CD4-positive, alpha-beta T cell treated with Interleukin-10 for 1 hour (primary cell): ENCODE data around the gene CGNL1.

ENCODE experiments used
- DNase-seq: peaks from one replicate; pipeline ENCODE4 v3.0.0-alpha.2; 2020

CGNL1 gene

DNA sequence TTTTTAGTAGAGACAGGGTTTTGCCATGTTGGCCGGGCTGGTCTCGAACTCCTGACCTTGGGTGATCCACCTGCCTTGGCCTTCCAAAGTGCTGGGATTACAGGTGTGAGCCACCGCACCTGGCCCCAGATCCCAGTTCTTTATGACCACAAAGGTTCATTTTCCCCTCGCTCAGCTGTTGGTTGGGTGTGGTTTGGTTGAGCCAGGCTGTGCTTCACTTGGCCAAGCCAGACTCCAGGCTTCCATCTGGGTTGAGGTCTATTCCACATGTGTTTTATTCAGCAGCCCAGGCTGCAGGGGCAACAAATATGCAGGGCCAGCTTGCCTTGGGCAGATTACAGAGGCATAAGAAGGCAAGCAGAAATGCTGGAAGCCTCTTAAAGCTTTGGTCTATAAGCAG is 13.7 kb downstream of the CGNL1 start:
- no peak for DNase-seq

DNA sequence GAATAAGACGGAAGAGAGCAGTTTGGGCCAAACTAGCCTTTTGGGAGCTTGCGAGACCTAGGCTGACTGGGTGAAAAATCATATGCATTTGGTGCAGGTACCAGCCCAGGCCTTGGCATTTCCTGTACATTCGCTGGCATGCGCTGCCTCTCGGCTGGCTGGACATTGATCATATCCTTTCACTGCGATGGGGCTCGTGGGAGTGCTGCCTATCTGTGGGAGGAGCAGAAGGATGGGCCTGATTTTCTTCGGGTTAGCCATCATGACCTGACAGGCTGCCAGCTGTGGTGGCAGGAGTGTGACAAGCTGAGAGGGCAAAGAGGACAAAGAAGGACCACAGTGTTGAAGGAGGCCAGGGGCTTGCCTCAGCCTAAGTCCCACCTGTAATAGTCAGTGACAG is 14.3 kb downstream of the CGNL1 start:
- no peak for DNase-seq

DNA sequence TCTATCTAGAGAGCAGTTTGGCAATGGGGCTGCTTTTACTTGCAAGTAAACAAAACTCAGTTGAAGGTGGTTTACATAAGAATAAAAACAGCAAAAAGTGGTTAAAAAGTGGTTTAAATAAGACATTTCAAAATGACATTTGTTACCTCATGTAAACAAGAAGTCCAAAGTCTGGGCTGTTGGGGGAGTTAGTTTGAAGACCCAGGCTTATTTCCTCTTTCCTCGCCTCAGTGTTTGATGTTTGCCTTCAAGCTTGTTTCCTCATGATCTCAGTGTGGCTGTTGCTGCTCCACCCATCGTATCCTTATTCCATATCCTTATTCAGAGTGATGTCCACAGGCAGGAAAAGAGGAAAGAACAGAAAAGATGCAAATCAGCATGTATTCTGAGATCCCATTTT is 15.2 kb downstream of the CGNL1 start:
- no peak for DNase-seq

DNA sequence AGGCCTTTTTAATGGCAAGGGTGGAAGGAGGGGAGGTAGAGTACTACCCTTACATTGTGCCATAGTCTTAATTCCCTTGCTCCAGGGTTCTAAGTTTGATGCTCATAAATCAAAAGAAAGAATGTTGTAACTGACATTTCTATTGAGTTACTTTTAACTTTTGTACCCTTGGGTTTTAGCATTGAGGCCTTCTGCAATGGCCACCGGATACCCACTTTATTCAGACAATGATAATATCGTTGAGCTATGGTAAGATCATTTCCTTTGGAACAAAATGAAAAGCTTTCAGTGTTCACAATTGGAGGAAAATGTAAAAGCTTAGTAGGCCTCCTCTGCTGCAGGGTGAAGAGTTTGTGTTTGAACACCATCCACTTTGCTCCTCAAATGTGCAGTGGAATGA is 16.8 kb downstream of the CGNL1 start:
- no peak for DNase-seq

DNA sequence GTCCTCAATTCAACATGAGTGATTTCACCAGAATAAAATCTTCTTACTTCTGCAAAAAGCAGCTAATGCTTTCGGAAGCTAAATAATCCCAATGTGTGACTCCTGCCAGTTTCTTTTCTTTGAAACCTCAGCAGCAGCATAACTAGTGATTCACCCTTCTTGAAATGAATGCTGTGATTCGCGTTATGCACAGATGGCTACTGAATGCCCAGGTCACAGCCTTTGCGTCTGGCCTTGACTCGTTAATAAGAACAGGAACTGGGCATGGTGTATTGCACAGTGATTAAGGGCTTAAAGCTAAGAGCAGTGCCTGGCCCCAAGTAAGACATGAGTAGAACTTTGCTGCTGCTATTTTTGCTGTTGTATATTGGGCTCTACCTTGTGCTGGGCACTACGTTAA is 19.0 kb downstream of the CGNL1 start:
- DNase-seq: no peak

DNA sequence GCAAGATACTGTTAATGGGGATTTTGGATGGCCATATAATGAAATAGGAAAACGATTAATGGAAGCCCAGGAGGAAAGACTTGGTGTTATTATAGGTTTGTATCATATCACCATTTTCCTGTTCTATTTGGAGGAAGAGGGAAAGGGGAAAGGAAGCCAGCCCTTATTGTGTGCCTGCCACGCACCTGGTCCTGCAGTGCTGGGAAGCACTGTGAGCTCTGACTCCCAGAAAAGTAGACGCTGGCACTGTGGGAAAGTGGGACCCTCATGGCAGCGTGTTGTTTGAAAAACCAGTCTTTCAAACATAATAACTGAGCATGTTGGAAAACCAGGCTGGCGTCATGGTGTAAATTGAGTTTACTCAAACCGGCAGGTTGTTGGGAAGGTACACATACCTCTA is 22.0 kb downstream of the CGNL1 start:
- DNase-seq: no peak

DNA sequence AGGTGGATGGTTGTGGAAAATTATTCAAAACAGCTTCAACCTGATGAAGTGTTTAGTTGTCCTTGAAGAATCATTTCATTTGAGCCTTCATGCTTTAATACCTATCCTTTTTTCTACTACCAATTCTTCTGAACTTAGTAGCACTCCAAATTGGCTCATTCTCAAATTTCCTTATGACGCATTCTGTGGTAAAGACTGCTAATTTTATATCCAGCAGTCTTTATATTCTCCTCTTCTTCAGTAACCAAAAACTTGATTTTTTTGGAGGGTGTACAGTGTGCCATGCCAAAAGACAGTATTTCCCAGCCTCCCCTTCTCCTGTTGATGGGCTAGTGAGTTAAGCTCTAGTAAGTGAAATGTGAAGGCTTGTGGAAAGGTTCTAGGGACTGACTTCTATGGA is 25.2 kb downstream of the CGNL1 start:
- no peak for DNase-seq

DNA sequence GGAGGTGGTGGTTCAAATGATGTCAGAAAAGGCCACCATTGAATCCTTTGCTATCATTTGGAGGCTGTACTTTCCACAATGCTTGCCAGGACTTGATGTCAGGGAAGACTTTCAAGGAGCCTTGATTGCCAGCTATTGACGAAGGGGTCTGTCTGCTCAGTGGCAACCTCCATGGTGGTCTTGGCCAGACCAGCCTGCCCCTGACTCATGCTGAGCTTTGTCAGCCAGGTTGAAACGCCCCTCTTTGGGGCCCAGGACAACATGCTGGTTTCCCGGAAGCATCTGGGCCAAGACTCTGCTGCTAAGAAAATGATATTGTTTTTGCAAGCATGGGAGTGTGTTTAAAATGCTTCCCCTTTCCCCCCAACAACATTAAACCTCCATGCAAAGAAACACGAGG is 26.7 kb downstream of the CGNL1 start:
- DNase-seq: no peak

DNA sequence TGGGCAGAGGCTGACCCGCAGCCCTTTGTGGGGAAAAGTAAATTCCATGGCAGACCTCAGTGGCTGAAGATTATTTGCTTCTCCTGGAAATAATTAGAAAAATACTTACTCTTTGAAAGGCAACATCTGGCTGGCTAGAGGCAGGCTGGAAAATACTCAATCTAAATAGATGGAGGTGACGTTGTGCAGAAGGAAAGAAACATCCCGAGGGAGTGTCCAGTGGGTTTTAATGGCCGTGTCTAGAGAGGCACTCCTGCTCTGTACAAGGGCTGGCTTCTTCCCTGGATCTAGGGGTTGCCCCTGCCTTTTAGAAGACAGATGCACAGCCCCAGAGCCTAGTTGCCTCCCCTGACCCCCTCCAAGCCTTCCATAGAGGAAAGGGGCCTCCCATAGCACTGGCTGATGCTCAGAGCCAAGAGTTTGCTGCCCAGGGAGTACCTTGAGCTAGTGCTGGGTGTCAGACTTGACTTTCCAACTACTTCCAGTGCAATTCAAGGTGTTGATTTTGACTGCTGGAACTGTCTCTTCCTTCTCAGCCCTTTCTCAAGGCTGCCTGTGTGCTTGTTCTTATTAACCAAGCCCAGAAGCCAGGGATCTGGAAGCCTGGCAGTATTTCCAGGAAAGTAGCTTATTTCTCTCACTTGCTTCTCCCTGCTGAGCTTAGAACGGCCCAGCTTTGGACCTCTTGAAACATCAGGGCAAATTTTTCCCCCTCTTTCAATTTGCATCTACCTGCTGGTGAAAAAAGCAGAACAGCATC is 27.4 kb downstream of the CGNL1 start:
- DNase-seq: no peak

DNA sequence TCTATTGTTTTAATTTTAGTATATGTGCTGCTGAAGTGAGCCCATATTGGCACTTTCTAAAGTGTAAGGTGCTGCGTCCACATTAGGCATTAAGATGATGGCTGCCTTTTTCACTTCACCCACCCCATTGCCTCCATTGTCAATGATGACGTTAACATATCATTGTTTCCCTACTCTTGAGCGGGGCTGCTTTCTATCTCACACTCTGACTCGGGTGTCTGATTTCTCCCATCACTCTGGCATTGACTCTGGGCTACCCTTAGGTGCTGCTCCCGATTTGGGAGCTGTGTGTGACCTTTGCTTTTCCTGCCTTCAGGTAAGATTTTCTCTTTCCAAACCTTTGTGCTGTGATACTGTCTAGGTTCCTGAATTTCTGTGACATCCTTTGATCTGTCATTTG is 28.8 kb downstream of the CGNL1 start:
- DNase-seq: no peak

DNA sequence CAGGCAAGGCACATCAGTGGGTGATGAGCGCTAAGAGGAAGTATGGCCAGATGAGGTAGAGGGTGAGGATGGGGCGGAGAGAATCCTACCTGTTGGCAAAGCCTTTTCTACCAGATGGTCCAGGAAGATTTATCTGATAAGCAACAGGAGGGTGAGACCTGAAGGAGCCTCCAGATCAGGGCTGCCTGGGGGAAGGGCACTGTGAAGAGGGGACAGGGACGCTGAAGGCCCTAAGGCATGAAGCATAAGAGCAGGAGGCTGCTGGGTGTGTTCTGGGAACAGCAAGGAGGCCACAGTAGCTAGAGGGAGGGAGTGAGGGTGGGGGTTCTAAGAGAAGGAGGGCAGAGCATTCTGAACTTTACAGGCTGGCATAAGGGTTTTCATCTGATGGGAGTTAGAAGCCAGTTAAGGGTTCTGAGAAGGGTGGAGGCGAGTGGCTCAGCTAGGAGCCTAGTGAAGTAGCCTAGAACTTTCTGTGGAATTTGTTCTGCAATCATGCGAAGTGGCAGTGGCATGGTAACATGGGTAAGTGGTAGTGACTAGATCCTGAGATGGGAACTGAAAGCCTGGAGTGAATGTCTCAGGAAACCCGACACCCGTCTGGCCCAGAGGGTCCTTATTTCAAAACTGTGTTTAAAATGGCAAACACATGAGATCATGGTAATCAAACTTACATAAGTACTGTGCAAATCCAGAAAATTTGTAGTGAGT is 29.9 kb downstream of the CGNL1 start:
- DNase-seq: no peak

DNA sequence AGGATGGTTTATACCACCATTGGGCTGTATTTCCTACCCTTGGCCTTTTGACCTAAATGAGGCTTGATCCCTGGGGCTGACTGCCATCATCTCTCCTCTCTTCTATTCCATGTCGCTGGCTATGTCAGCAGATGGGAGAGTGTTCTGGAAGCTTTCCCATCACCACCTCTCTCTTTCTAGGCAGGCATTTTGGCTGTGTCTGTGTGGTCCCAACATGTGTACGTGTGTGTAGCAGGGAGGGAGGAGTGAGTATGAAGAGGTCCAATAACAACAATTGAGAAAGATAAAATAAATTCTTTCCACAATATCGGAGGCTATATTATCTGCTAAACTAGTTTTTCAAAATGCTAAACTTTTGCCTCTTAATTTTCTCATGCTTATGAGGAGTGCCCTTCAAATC is 34.1 kb downstream of the CGNL1 start:
- DNase-seq: no peak

DNA sequence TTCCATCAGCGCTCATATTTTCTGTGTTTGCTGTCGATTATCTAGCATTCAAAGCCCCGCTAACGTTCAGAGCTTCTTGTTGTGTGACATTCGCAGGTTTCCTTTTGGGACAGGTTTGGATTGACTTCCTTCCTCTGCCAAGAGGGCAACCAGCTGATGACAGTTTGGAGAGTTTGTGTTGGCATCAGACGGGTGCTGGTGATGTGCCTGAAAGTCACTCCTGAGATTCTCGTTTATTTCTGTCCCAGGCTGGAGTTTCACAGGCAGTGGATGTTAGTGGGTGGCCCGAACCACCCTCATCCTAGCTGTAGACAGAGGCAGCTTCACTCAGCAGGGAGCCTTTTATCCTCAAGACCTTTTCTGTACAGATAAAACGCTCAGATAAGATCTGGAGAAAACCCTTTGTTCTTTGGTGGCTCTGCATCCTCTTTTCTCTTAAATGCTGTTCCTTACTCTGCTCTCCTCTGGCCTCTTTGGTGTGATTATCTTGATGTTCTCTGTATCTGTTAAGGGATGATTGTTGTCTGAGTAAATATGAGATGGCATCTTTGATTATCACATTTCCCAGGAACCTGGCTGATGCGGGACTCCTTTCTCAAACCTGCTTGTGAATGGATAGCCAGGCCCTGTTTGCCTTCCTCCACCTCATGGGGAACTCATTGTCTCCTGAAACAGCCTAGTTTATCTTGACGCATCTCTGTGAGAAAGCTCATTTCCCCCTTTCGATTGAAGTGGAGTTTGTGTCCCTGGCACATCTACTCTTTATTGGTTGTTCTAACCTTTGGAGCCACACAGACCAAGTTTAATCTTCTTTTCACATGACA is 35.9 kb downstream of the CGNL1 start:
- DNase-seq: no peak

DNA sequence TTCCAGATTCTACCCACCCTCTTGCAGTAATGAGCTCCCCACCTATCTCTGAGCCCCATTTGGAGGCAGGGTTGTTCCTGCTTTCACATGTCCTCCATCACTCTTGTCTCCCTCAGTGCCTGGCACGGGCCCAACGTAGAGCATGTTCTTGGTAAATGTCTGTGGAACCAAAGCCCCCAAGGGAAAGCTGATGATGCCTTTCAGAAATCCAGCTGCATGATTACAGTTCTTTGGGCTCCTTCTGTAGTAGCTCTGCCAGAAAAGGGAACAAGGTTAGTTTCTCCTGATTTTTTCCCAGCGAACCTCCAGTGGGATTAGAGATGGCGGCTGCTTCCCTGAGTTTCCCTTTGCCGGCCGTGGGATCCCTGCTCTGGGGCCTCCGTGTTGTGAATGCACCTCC is 39.3 kb downstream of the CGNL1 start:
- no peak for DNase-seq

DNA sequence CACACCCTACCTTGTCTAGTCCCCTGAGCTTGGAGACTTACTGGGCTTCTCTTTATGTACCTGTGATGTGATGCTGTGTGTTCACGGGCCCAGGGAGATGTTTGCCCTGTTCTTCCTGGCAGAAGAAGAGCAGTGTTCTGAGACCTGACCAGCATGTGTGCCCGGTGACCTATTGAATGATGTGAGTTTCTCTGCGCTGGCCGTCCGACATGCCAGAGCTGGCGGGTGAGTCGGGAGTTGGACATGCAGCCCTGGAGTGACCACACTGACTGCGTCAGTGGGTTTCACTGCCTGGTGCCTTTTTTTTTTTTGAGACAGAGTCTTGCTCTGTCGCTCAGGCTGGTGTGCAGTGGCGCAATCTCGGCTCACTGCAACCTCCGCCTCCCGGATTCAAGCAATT is 42.3 kb downstream of the CGNL1 start:
- DNase-seq: no peak

DNA sequence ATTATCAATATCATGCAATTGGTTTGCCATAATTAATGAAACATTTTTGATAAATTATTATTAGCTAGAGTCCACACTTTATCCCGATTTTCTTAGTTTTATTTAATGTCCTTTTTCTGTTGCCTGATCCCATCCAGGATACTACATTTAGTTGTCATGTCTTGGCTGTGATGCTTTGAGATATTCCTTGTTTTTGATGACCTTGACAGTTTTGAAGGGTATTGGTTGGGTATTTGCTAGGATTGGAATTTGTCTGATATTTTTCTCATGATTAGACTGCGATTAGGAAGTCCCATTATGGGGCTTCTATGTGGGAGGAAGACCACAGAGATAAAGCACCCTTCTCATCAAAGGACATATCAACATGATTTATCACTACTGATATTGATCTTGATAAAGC is 43.0 kb downstream of the CGNL1 start:
- DNase-seq: no peak

DNA sequence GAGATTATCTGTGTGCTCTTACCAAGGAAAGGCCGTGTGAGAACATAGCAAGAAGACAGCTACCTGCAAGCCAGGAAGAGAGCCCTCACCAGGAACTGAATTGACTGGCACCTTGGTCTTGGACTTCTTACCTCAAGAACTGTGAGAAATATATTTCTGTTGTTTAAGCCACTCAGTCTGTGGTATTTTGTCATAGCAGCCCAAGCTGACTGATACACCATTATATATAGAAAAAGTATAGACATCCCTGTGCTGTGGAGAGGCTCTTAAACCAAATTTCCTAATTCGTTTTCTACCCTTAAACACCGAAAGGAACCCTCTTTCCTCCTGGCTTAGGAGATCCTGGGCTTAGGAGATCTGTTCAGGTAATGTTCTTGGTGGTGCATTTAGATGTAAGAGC is 44.8 kb downstream of the CGNL1 start:
- no peak for DNase-seq

DNA sequence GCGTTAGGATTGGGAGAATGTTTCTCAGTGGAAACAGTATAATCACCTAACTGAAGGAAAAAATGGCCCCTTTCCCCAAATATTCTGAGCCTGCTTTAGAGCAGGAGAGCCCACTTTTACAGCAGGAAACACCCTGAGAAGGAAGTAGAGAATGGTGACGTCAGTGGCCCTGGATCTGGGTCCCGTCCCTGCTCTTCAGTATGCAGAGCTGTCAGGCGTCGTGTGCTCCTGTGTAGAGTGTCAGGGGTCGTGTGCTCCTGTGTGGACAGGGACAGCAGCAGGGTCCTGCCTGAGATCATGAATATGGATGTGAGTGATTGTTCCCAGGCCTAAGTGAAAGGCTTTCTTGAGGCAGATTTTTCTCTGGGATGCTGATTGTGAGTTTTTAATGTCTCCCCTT is 45.2 kb downstream of the CGNL1 start:
- no peak for DNase-seq

DNA sequence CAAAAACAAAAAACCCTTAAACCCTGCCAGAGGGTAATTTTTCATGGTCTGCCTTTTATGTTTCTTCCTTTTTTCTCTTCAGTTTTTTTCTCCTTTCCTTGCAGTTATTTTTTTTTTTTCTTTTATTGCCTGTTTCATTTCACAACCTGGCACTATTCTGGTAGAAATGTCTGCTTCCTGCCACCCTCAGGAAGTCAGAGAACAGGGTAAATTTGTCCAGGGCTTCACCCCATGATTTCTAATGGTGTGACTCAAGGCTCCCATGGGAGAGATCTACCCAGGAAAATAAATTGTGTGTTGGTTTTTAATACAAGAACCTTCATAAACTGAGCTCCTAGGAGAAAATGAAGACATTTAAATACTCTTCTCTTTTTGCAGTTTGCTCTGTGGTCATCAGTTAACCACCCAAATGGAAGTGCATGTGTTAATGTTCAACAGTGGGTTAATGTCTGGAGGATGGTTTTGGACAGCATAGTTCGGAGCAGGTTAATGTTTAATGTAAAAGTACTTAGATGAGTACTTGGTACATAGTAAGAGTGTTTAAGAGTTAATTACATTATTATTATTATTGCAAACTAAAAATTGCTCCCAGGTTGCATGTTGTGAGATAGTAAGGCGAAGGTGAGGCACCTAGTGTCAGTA is 45.9 kb downstream of the CGNL1 start:
- DNase-seq: no peak

DNA sequence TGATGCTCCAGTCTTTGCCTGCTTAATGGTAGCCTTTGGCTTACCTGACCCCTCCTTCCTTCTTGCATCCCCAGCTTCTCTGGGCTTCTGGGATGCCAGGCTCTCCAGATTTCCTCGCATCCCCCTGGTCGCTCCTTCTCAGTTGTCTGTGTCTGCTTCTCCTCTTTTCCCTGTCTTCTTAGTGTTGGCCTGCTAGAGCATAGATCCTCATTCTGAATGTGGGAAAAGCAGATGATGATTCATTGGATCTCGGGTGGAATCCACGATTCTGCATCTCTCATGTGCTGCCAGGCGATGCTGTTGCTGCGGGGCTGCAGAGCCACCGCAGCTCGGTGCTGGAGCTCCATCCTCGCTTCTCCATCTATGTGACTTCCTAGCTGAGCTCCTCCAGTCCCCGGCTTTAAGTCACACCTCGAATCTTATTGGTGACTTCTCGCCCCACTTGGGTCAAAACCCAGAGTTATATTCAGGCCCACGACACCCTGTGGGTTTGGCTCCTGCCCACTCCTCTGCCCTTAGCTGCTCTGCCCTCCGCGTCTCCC is 47.4 kb downstream of the CGNL1 start:
- DNase-seq: no peak

DNA sequence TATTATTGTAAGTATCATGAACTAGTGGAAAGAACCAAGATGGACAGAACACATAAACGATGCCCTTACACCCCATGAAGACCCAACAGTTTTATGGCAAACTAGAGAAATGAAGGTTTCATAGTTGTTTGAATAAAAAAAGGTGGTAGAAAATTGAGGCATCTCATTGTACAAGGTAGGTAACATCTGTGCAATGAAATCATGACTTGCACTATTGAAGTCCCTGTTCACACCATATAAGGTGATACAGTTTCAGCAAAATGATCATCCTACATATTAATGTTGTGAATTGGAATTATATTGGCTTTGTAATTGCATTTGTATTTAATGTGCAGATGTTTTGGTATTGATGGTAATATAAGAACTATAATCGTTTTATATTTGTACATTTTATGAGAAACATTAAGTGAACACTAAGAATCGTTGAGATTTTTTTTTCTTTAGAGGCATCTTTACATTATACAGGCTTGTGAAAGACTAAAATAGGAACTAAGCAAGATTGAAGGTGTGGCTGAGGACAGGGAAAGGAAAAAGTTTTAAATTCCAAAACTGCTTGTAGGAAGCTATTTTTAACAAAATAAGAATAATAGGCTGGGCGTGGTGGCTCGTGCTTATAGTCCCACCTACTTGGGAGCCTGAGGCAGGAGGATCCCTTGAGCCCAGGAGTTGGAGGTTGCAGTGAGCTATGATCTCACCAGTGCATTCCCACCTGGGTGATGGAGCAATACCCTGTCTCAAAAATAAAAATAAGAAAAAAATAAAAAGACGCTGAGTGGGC is 48.5 kb downstream of the CGNL1 start:
- no peak for DNase-seq

DNA sequence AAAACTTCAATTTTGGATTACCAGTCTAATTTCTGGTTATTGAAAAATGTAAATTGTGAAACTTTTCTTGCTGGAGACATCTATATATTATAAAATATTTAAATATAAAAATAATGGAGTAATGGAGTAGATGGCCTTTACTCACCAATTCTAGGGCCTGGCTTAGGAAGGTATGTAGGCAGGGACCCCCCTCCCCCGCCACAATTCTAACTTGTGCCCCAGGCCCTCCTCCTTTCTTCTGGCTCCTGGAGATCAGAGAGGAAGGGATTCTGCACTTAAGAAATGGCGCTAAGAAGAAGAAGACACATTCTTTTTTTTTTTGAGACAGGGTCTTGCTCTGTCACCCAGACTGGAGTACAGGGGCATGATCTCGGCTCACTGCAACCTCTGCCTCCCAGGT is 49.5 kb downstream of the CGNL1 start:
- DNase-seq: no peak
